ENCODE results near the gene PGA4. TPM values are rescaled to one million over a fixed set of nuclear protein-coding genes. Genes with fewer than 3 reads are reported as not detected.
A peak's percentile ranks its signal among the peaks of the same experiment; 100 is the strongest.
"Not testable (repeated sequence)": the region's sequence is repeated elsewhere in the genome, so short reads cannot be mapped to it uniquely, and the experiment has no call there.

PGA4 gene
- total RNA-seq, 1 experiment from 2014 or later = not detected

DNA sequence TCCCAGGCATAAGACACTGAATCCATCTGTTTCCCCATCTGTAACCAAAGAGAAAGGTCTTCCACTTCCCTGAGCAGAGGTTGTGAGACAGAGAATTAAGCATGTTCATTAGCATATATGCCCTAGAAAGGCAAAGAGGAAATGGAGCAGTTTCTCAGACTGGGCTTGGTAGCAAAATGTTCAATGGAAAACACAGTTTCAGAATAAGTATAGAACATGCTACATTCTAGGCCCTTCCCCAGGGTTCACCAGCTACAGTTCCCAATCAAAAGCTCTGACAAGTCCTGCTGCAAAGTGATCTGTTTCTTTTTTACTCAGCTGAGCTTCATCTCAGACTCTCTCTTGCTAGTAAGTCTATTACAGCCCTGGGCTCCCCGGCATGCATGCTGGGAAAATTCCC, 30.2 kb downstream of the PGA4 start:
- H3K36me3 ChIP-seq; H3K27me3 ChIP-seq; H3K4me1 ChIP-seq; H3K27ac ChIP-seq; DNase-seq; H3K9me3 ChIP-seq (replicated peaks); H3K4me3 ChIP-seq: not testable (repeated sequence)

DNA sequence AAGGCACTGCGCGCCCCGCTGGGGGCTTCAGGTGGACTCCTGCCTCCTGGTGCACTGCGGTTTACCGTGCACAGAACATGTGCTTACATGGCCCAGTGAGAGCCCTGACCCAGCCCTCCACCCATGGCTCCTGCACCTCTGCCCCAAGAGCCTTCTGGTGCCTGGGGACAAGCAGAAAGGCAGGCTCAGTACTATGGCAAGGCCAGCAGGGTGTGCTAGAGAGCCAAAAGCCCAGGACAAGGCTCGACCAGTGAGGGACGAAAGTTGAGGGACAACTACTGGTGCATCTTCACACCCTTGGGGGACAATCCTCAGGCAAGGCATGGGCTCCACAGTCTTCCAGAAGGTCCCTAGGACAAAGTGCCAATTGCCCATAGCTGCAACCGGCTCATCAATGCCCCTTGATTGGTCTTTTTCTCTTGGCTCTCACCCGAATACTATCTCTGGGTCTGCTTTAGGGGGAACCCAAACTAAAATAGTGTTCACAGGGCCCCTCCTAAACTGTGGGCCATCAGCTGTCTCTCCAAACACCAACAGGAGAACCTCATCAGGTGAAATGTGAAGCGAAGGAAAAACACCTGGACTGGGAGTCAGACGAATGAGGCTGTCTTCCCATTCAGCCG, 32.4 kb downstream of the PGA4 start:
- H3K36me3 ChIP-seq = no peaks in the 10 kb centered on the region
- H3K4me3 ChIP-seq = no peak overlapping the region
- no peaks in the 10 kb centered on the region for H3K27me3 ChIP-seq
- H3K9me3 ChIP-seq (replicated peaks) = no peaks in the 10 kb centered on the region
- H3K27ac ChIP-seq = no peak overlapping the region
- peak; percentile 47 to 74 for DNase-seq
- H3K4me1 ChIP-seq = no peaks in the 10 kb centered on the region; the same call in 1 of the 2 replicates

DNA sequence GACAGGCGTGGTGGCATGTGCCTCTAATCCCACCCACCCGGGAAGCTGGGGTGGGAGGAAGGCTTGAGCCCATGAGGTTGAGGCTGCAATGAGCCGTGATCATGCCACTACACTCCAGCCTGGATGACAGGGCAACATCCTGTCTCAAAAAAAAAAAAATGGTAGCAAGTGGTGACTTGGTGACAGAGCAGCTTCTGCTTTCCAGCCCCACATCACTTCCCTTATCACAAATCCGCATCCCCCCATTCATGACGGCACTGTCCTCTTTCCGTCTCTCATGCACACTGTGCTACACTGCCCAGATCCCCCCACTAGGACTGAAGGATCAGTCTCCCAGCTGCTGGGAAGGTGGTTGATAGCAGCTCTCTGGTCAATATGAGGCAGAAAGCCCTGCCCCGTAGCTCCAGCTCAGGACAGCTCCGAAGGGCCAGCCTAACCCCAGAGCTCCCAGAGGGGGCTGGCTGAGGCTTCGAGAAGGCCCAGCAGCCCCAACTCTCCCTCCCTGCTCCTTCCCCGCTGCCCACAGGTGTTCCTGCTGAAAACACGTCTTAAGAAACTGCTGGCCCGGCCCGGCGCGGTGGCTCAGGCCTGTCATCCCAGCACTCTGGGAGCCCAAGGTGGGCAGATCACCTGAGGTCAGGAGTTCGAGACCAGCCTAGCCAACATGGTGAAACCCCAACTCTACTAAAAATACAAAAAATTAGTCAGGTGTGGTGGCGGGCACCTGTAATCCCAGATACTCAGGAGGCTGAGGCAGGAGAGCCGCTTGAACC, 34.7 kb downstream of the PGA4 start:
- no peak for DNase-seq
- Histone ChIP-seq H3K4me3 (no peak overlapping the region), H3K9me3 (replicated peaks) (no peaks in the 10 kb centered on the region), H3K36me3 (no peaks in the 10 kb centered on the region), H3K27ac (no peak overlapping the region), H3K27me3 (no peaks in the 10 kb centered on the region), H3K4me1 (no peaks in the 10 kb centered on the region; the same call in 1 of the 2 replicates)

DNA sequence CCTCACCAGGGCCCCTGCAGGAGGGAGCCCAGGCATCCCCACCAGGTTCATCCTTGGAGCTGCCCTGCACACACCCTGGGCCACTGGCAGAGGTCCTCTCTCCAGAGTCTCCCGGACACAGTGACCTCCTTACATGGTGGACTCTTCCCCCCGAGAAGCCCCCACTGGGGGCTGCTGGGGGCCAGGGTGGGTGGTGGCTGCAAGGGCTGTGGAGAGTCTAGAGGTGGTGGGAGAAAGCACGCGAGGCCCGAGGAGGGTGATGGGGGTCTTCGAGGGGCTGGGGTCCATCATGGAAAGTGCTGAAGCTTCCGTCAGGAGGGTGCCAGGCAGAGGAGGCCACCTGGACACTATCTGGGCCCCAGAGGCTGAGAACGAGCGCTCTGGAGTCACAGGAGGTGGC, 36.4 kb downstream of the PGA4 start:
- Histone ChIP-seq H3K4me3 (no peak overlapping the region), H3K36me3 (no peaks in the 10 kb centered on the region), H3K4me1 (no peaks in the 10 kb centered on the region), H3K27ac (no peak overlapping the region), H3K27me3 (no peaks in the 10 kb centered on the region), H3K9me3 (replicated peaks) (no peaks in the 10 kb centered on the region)
- DNase-seq = no peak

DNA sequence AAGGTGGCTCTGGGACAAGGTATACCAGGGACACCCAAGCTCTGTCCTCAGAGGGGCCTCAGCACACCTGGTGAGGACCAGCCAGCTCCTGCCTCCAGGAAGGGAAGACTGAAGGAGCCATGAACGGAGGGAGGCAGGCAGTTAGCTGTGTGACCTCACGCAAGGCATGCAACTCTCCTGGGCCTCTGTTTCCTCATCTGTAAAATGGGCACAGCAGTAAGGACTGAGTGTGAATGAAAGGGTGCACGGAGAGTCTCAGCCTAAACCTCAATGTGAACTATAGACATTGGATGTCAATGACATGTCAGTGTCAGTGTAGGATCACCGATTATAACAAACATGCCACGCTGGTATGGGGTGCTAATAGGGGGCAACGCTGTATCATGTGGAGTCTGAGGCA, 37.2 kb downstream of the PGA4 start:
- no peaks in the 10 kb centered on the region for H3K27me3 ChIP-seq
- no peak overlapping the region for H3K27ac ChIP-seq
- H3K4me1 ChIP-seq = no peaks in the 10 kb centered on the region
- no peak overlapping the region for H3K4me3 ChIP-seq
- no peaks in the 10 kb centered on the region for H3K9me3 ChIP-seq (replicated peaks)
- H3K36me3 ChIP-seq = no peaks in the 10 kb centered on the region
- DNase-seq = no peak

DNA sequence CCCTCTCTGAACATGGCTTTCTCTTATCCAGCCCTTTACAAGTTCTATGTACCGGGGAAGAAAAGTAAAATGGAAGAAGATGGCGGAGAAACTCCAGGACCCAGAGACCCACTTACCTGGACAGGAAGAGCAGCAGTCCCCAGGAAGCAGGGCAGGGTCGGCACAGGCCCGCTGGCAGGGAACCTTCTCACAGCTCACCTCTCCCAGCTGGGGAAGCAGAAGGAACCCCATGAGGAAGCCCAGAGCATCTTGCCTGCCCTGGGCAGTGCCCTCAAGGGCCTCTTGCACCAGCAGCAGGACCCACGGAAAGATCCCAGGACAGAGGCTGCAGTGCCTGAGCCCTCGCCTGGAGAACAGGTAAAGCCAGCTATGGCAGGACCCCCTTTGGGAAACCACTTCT, 42.2 kb downstream of the PGA4 start:
- Histone ChIP-seq H3K36me3 (no peaks in the 10 kb centered on the region), H3K27me3 (no peaks in the 10 kb centered on the region), H3K4me1 (no peaks in the 10 kb centered on the region; the same call in 1 of the 2 replicates), H3K27ac (no peak overlapping the region), H3K9me3 (replicated peaks) (no peaks in the 10 kb centered on the region), H3K4me3 (no peak overlapping the region)
- no peak for DNase-seq

DNA sequence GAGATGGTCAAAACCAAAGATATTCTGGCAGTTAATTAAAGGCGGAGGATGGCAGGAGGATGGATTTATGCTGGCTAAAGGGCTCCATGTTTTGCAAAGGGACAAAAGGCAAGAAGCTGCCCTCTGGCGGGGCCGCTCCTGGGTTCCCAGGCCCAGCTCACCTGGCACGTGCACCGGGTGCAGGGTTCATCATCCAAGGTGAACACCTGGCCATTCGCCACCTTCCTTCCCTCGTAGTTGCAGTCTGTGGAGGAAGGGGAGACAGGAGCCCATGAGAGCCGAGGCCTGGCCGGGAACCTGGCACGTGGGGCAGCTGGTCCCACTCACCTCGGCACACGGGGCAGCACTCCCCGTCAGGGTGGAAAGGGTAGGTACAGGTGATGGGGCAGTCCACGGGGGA, 42.6 kb downstream of the PGA4 start:
- DNase-seq = no peak
- no peaks in the 10 kb centered on the region for H3K9me3 ChIP-seq (replicated peaks)
- H3K27me3 ChIP-seq = no peaks in the 10 kb centered on the region
- no peaks in the 10 kb centered on the region for H3K36me3 ChIP-seq
- no peak overlapping the region for H3K27ac ChIP-seq
- no peak overlapping the region for H3K4me3 ChIP-seq
- no peaks in the 10 kb centered on the region; the same call in 1 of the 2 replicates for H3K4me1 ChIP-seq

DNA sequence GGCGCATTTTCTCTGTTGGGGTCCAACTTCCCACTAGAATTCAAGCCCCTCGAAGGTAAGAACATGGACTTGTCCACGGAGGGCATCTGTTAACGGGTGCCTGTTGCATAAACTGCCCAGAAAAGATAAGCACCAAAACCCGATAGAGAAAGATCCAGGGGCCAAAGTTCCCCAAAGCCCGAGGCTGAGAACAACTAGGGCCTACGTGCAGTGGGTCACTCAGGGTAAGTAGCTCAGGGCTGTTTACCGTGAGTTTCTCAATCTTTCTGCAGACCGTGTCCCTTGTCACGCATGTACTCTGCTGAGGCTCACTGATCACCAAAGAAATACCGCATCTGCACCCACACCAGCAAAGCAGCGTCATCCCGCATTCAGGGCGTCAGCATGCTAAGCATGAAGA, 43.2 kb downstream of the PGA4 start:
- Histone ChIP-seq H3K27ac (no peak overlapping the region), H3K4me3 (no peak overlapping the region), H3K9me3 (replicated peaks) (no peaks in the 10 kb centered on the region), H3K27me3 (no peaks in the 10 kb centered on the region), H3K4me1 (no peaks in the 10 kb centered on the region; the same call in 1 of the 2 replicates), H3K36me3 (no peaks in the 10 kb centered on the region)
- no peak for DNase-seq

DNA sequence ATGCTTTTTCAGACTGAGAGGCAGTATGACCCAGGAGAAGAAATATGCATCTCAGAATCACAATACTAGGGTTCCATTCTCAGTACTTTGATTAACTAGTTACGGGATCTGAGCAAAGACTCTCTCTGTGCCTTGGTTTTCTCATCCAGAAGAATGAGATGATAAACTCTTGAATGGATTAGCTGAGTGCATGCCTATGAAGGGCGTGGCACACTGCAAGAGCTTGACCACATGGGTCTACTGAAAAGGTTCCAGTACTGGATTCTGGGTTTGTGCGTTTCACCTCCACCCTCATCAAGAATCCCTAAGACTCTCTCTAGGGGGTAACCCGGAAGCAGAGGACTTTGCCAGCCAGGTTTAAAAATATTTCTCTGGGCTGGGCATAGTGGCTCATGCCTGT, 44.5 kb downstream of the PGA4 start:
- Histone ChIP-seq H3K27me3 (no peaks in the 10 kb centered on the region), H3K9me3 (replicated peaks) (no peaks in the 10 kb centered on the region), H3K4me3 (no peak overlapping the region), H3K36me3 (no peaks in the 10 kb centered on the region), H3K4me1 (no peaks in the 10 kb centered on the region; the same call in 1 of the 2 replicates), H3K27ac (no peak overlapping the region)
- DNase-seq = no peak

DNA sequence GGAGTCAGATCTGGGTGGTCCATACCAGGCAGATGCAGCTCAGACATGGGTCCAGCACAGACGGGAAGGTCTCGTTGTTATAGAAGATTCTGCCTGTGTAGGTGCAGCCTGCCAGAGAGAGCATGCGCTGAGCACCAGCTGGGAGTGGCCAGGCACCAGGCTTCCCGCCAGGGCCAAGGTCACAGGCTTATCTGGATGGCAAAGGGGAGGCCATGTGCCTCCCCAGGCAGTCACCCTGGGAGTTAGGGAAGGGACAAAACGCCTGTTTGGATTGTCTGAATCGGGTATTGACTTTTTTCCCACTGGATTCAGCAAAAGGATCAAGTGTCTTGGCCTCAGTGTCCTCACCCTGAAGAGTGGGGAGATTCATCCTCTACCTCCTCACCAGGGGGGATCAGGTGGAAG, 45.3 kb downstream of the PGA4 start:
- no peak overlapping the region for H3K4me3 ChIP-seq
- H3K4me1 ChIP-seq = no peaks in the 10 kb centered on the region; the same call in 1 of the 2 replicates

DNA sequence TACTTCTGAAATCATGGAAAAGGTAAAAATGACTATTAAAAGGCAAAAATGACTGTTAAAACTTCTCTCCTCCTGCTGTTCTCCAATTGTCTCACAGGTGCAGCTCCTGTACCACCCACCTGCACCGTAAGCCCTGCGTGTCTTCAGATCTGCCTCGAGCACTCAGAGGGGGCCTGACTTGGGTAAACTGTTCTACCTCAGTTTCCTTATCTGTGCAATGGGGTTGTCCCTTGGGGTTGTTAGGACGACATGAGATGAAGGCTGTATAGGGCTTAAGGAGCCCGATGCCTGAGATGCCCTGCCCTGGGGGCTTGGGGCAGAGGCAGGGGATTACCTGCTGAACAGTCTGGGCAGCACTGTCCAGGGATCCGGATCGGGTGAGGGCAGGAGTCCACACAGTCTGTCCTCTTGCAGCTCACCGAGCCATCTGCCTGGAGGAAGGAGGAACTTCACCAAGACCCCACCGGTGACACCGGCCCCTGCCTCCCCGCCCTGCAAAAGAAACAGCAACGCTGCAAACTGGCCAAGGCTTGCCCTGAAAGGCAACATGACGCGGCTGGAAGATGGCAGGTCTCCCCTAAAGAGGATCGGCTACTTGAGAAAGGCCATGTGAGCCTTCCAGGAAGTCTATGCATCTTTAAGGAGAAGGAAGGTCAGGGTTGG, 46.6 kb downstream of the PGA4 start:
- no peaks in the 10 kb centered on the region for H3K36me3 ChIP-seq
- no peaks in the 10 kb centered on the region for H3K9me3 ChIP-seq (replicated peaks)
- H3K27me3 ChIP-seq = no peaks in the 10 kb centered on the region
- no peak overlapping the region for H3K4me3 ChIP-seq
- no peak for DNase-seq
- H3K27ac ChIP-seq = no peak overlapping the region
- H3K4me1 ChIP-seq = no peaks in the 10 kb centered on the region; the same call in 1 of the 2 replicates

More for the DNA sequence above, 45.3 kb downstream of the PGA4 start:
- Histone ChIP-seq H3K27ac (no peak overlapping the region), H3K9me3 (replicated peaks) (no peaks in the 10 kb centered on the region), H3K36me3 (no peaks in the 10 kb centered on the region), H3K27me3 (no peaks in the 10 kb centered on the region)
- DNase-seq = no peak

DNA sequence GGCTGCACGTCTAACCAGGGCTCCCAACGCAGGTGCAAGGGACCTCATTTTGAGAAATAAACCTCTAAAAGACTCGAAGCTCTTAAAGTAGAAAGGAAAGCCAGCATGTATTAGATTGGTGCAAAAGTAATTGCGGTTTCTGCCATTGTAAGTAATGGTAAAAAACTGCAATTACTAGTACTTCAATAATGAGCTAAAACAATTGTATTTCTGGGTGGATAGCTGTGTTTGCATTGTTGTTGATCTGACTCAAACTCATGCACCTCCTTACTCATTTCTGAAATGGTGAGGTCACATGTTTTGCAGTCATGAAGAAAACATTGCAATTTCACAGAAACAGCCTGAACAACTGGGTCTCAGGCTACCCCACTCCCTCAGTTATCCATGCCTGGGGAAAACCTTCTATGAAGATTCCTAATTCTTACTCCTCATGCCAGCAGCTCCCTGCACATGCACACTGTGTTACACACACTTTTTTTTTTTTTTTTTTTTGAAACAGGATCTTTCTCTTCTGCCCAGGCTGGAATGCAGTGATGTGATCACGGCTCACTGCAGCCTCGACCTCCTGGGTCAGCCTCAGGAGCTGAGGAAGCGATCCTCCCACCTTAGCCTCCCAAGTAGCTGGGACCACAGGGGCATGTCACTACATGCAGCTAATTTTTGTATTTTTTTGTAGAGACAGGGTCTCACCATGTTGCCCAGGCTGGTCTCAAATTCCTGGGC, 48.4 kb downstream of the PGA4 start:
- Histone ChIP-seq H3K9me3 (replicated peaks) (no peaks in the 10 kb centered on the region), H3K4me3 (no peak overlapping the region), H3K27ac (no peak overlapping the region), H3K27me3 (no peaks in the 10 kb centered on the region), H3K36me3 (no peaks in the 10 kb centered on the region), H3K4me1 (no peaks in the 10 kb centered on the region; the same call in 1 of the 2 replicates)
- no peak for DNase-seq

DNA sequence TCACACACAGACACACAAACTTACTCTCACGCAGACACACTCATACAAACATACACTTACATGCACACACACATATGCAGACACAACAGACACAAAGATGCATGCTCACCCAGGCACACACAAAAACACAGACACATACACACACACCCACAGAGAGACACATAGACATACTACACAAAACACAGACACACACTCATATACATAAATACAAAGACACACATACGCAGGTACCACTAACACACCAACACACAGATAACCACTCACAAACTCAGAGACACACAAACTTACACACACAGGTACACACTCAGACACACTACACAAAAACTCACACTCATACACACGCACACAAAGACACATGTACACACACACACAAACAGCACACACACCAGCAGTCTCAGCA, 50.6 kb downstream of the PGA4 start:
- Histone ChIP-seq H3K9me3 (replicated peaks) (no peaks in the 10 kb centered on the region), H3K36me3 (no peaks in the 10 kb centered on the region), H3K27ac (no peak overlapping the region), H3K27me3 (no peaks in the 10 kb centered on the region), H3K4me1 (no peaks in the 10 kb centered on the region), H3K4me3 (no peak overlapping the region)
- no peak for DNase-seq

DNA sequence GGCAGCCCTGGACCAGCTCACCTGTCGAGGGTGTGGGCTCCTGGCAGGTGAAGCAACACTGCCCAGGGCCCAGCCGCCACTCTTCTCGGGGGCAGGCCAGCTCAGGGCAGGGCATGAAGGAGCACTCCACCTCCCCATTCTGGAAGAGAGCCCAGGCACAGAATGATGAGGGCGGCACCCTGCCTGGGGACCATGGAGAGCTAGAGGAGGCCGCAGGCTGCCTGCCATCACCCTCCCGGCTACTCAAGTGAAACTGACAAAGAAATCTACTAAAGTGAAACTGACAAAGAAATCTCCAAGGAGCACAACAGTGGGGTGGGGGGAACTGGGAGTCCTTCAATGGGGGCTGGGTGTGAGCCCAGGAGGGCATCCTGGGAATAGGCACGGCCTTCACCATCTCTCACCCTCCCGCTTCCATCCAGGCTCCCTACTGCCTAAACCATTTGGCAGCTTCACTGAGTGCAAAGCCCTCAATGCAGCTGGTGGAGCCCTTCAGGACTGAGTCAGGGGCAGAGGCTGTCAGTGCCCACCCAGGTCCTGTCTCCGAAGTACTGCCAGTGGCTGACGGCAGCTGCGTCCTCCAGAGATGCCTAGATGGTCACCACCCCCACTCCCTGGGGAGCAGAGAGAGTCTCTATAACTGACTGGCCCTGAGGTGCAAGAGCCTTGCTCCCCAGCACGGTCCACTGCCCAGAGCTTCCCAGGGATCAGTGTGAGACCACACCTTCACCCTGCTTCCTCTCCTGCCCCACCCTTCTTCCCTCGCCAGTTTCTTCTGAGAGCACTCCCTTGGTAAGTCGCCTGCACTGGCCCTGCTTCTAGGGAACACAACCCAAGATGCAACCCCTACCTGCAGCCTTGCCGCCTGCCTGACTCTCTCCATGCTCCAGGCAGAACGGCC, 51.3 kb downstream of the PGA4 start:
- Histone ChIP-seq H3K4me1 (no peaks in the 10 kb centered on the region), H3K27me3 (no peaks in the 10 kb centered on the region), H3K9me3 (replicated peaks) (no peaks in the 10 kb centered on the region), H3K4me3 (no peak overlapping the region), H3K27ac (no peak overlapping the region), H3K36me3 (no peaks in the 10 kb centered on the region)
- peak; percentile 18 to 22 for DNase-seq
